GM19455 (cell line): ENCODE data around the gene LDAH.

ENCODE experiments used
- ATAC-seq: cut with Tn5 transposase; IDR thresholded peaks from one replicate; pipeline ENCODE4 v1.9.1; 2021; ENCODE audit not compliant: unreplicated experiment

The LDAH gene

DNA sequence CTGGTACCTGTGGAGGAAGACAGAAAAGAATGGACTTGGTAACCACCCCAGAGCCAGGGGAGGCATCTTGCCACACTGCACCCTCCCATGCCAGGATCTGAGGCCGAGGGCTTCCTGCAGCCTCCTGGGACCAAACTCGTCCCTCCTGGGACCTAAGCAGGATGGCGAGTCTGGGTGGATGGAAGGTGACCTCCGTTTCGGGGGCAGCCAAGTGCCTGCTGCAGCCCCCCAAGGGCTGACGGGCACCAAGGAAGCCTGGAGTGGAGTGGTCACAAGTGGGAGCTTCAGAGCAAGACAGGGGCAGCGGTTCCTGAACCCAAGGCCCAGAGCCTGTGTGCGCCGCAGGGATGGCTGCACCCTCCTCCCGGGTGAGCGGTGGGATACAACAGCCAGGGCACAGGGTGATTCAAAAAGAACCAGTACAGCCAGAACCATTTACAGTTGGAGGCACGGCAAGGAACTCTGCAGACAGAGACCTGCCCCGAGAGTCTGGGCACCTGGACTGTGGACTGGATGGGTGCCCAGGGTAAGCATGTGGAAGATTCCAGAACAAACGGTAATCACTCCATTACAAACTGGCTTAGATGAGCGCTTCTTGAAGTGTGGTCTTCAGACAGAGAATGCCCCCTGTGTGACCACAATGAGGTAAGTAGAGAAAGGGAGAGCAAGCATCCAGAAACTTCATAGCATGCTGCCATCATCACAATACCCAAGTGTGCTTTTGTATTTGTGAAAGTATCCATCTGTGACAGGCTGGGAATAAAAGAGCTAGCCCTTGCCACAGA lies 184.1 kb downstream of the LDAH start:
- no peak for ATAC-seq

DNA sequence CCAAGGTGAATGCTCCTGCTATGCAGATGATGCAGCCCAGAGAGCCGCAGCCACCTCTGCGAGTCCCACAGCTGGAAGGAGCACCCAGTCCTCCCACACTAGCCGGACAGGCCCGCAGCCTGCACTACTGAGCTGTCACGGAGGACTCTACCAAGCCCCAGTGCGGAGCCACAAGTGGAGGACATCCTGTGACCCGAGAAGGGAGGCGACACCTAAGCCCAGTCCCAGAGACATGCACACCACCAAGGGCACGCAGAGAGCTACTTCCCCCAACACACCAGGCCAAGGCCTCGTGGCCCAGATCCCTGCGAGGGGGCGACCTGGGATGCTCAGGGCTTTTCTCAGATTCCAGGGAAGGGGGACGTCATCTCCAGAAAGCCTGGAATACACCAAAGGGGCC lies 184.9 kb downstream of the LDAH start:
- no peak for ATAC-seq

DNA sequence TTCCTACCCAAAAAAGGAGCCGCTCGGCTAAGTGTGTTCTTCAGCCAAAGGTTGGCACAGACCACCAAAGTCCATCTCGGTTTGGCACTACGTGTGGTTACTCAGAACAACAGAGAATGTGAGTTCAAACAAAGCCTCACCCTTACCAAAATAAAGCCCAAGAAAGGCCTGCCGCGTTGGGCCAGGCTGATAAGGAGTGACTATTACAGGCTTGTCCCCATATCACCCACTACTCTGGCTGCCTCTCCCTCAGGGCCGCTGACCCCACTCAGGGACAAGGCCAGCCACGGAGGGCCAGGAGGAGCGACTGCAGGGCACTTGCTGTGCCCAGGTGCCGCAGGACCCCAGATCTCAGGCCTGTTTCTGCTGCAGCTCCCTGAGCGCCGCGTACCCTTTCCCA lies 185.8 kb downstream of the LDAH start:
- no peak for ATAC-seq

DNA sequence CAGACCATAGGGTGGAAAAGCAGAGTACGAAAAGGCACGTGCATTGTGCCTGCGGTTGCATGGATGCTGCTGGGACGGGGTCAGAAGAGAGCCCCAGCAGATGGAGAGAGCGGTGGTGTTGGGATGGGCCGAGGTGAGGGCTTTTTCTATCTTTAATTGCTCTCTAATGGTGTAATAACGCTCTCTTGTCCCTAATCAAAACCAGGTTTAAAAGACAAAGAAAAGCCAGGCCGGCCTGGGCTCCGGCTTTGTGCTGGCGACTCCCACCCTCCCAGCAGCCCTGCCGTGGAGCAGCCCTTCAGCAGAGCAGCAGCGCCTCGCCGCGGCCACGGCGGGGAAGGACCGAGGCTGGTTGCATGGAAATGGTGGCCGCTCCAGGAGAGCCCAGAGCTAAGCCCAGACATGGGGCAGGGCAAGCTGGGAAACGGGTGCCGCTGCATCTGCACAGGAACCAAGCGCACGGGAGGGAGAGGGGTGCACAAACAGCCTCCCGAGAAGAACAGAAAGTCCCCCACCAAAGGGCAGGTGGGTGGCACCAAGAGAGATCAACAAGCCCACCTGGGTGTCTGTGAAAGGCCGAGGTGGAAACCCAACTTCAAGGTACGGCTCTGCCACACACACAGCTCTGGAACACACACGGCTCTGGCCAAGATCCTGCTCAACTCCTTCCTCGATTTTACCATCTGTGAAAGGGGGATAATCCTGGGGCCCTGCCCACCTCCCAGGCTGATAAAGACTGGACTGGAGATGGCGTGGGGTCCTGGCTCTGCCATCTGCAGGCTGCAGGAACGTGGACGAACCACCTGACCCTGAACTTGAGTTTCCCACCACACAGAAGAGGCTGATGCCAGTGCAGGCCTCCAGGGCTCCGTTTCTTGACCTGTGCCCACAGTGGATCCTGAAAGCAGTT lies 187.0 kb downstream of the LDAH start:
- peak; percentile 70 for ATAC-seq

DNA sequence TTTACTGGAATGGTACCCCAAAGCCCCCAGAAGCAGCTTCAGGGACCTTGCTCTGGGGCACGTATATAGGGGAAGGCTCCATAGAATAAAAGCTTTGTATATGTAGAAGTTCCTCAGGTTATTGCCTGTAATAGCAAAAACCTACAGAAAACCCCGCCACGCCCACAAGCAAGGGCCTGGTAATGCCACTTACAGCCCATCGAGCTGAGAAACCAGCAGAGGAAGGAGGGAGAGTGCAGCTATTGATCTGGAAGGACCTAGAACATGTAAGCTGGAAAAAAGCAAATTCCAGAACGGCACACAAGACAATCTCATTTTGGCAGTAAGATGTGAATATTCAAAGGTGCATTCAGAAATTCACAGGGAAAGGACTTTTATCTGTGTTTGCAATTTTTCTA lies 187.8 kb downstream of the LDAH start:
- no peak for ATAC-seq

DNA sequence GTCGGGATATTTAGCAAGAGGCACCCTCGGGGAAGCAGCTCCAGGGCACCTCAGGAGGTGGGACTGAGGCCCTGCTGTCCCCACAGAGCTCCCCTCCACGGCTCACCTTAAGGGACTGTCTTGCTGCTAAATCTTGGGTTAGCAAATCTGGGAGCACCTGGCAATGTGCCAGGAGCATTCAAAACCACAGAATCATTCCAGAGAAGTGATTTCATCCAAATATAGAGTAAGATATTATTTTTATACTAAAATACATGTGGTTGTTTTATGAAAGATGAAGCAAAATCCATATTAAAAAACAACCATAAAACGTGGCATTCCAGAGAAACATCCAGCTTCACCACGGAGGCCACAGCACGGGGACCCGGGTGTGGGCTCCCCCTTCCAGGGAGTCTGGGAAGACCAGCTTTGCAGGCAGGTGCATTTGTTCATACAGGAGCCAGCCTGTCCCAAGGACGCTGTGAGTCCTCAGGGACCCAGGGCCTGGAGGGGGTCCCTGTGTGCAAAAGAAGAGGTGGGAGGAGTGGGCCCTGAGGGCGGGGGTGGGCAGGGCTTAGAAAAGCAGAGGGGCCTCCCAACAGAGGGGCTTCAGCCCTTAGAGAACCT lies 188.3 kb downstream of the LDAH start:
- ATAC-seq = no peak
